ENCODE data around the gene MAGEC1.
"Not testable (repeated sequence)": the region's sequence is repeated elsewhere in the genome, so short reads cannot be mapped to it uniquely, and the experiment has no call there.

MAGEC1 gene, protein sequence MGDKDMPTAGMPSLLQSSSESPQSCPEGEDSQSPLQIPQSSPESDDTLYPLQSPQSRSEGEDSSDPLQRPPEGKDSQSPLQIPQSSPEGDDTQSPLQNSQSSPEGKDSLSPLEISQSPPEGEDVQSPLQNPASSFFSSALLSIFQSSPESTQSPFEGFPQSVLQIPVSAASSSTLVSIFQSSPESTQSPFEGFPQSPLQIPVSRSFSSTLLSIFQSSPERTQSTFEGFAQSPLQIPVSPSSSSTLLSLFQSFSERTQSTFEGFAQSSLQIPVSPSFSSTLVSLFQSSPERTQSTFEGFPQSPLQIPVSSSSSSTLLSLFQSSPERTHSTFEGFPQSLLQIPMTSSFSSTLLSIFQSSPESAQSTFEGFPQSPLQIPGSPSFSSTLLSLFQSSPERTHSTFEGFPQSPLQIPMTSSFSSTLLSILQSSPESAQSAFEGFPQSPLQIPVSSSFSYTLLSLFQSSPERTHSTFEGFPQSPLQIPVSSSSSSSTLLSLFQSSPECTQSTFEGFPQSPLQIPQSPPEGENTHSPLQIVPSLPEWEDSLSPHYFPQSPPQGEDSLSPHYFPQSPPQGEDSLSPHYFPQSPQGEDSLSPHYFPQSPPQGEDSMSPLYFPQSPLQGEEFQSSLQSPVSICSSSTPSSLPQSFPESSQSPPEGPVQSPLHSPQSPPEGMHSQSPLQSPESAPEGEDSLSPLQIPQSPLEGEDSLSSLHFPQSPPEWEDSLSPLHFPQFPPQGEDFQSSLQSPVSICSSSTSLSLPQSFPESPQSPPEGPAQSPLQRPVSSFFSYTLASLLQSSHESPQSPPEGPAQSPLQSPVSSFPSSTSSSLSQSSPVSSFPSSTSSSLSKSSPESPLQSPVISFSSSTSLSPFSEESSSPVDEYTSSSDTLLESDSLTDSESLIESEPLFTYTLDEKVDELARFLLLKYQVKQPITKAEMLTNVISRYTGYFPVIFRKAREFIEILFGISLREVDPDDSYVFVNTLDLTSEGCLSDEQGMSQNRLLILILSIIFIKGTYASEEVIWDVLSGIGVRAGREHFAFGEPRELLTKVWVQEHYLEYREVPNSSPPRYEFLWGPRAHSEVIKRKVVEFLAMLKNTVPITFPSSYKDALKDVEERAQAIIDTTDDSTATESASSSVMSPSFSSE

DNA sequence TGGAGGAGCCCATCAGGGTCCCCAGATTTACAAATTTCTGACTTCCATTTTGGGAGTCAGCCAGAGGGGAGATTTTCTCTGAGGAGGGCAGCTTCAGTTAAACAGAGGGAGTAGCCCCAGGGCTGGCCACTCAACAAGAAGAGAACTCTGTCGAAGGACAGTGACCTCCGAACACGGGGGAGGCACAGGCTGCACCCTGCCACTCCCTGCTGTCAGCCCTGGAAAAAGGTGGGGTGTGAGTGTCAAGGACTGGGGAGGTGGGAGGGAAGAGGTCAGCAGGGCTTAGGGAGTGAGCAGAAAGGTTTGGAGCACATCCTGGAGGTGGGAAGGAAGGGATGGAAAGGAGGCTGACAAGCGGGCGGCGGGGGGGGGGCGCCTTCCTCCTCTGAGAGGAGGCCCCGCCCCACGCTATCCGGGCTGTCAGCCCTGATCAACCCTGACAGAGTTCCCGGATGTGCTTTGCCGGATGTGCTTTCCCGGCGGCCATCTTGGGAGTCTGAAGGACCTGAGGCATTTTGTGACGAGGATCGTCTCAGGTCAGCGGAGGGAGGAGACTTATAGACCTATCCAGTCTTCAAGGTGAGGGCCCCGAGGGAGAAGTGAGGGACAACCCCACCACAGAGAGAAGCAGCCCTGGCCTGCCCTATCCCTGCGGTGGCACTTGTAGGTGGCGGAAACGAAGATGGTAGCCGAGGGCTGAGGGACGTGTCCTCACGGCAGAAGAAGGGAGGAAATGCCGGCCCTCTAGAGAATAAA, at the start of gene MAGEC1:
TSS of gene MAGEC1 (plus strand) at position 495 of the 756 bp plus-strand sequence. CDS start 1,179 bp downstream, outside the sequence.
- Histone ChIP-seq H3K9me3 (ENCODE audit: control insufficient read depth in 2 of 2, low read length in 2 of 2) (no peaks in the 10 kb centered on the region), H3K9ac (ENCODE audit: low read length in 2 of 2) (no peak within 1 kb of the TSS)

DNA sequence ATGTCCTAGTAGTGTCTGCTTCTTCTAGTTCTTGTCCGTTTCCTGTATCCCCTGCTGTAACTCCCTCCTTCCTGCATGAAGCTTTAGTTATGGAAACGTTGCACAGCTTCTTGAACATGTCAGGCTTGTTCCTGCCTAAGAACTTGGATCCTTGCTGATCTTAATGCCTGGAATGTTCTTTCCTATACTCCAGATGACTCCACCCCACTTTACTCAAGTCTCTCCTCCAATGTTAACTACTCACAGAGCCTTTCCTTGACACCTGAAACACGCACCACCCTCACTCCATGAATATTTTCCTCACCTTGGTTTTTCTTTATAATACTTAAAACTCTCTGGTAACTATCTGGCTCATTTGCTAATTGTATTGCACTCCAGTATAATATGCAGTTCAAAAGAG, 46.2 kb upstream of the MAGEC1 start:
- Histone ChIP-seq H3K36me3 (ENCODE audit: control insufficient read depth in 2 of 2, insufficient read depth in 2 of 2, low read length in 2 of 2) (no peaks in the 10 kb centered on the region), H3K9ac (ENCODE audit: low read length in 2 of 2) (no peak overlapping the region), H3K9me3 (ENCODE audit: control insufficient read depth in 2 of 2, low read length in 2 of 2) (no peaks in the 10 kb centered on the region), H3K4me1 (ENCODE audit: control insufficient read depth, insufficient read depth, low read length) (no peaks in the 10 kb centered on the region), H3K4me3 (ENCODE audit: low read length in 2 of 2) (no peak overlapping the region), H3K27me3 (ENCODE audit: control insufficient read depth in 1 of 2, insufficient read depth in 2 of 2, low read length in 2 of 2) (no peaks in the 10 kb centered on the region), H3K27ac (ENCODE audit: low read length) (no peak overlapping the region)

More for the DNA sequence above, at the start of gene MAGEC1:
- H3K4me1 ChIP-seq (ENCODE audit: control insufficient read depth, insufficient read depth, low read length) = no peaks in the 10 kb centered on the region
- no peak within 1 kb of the TSS for H3K4me3 ChIP-seq (ENCODE audit: low read length in 2 of 2)
- no peaks in the 10 kb centered on the region for H3K36me3 ChIP-seq (ENCODE audit: control insufficient read depth in 2 of 2, insufficient read depth in 2 of 2, low read length in 2 of 2)
- peaks cover 0 to 2% of the 10 kb centered on the region in 2 donors for H3K27me3 ChIP-seq (ENCODE audit: control insufficient read depth in 1 of 2, insufficient read depth in 2 of 2, low read length in 2 of 2)
- H3K27ac ChIP-seq (ENCODE audit: low read length) = no peak within 1 kb of the TSS

DNA sequence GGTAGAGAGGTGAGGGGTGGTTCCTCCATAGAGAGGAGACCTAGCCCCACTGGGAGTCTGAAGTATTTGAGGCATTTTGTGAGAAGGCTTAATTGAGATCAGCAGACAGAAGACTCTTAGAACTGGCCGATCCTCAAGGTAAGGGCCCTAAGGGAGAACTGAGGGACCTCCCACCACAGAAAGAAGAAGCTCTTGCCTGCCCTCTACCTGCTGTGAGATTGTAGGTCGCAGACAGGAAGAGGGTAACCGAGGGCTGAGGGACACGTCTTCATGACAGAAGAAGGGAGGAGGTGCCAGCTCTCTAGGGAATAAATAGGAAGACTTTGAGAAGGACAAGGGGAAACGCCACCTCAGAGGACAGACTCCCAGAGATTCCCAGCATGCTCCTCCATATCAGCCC, 24.1 kb upstream of the MAGEC1 start:
- no peaks in the 10 kb centered on the region for H3K36me3 ChIP-seq (ENCODE audit: control insufficient read depth in 2 of 2, insufficient read depth in 2 of 2, low read length in 2 of 2)
- no peaks in the 10 kb centered on the region for H3K4me1 ChIP-seq (ENCODE audit: control insufficient read depth, insufficient read depth, low read length)
- H3K27ac ChIP-seq (ENCODE audit: low read length) = no peak overlapping the region
- no peak overlapping the region for H3K4me3 ChIP-seq (ENCODE audit: low read length in 2 of 2)
- H3K9ac ChIP-seq (ENCODE audit: low read length in 2 of 2) = no peak overlapping the region
- H3K27me3 ChIP-seq (ENCODE audit: control insufficient read depth in 1 of 2, insufficient read depth in 2 of 2, low read length in 2 of 2) = peaks cover 0 to 4% of the 10 kb centered on the region in 2 donors
- no peaks in the 10 kb centered on the region for H3K9me3 ChIP-seq (ENCODE audit: control insufficient read depth in 2 of 2, low read length in 2 of 2)

DNA sequence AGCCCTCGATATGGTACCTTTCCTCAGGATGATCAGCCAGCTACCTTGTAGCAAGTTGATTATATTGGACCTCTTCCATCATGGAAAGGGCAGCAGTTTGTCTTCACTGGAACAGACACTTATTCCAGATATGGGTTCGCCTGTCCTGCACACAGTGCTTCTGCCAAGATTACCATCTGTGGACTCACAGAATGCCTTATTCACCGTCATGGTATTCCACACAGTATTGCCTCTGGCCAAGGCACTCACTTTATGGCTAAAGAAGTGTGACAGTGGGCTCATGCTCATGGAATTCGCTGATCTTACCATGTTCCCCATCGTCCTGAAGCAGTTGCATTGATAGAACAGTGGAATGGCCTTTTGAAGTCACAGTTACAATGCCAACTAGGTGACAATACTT, 14.9 kb upstream of the MAGEC1 start:
- H3K36me3 ChIP-seq (ENCODE audit: control insufficient read depth in 2 of 2, insufficient read depth in 2 of 2, low read length in 2 of 2); H3K27me3 ChIP-seq (ENCODE audit: control insufficient read depth in 1 of 2, insufficient read depth in 2 of 2, low read length in 2 of 2); H3K27ac ChIP-seq (ENCODE audit: low read length); H3K4me1 ChIP-seq (ENCODE audit: control insufficient read depth, insufficient read depth, low read length); H3K9ac ChIP-seq (ENCODE audit: low read length in 2 of 2); H3K4me3 ChIP-seq (ENCODE audit: low read length in 2 of 2); H3K9me3 ChIP-seq (ENCODE audit: control insufficient read depth in 2 of 2, low read length in 2 of 2): not testable (repeated sequence)

DNA sequence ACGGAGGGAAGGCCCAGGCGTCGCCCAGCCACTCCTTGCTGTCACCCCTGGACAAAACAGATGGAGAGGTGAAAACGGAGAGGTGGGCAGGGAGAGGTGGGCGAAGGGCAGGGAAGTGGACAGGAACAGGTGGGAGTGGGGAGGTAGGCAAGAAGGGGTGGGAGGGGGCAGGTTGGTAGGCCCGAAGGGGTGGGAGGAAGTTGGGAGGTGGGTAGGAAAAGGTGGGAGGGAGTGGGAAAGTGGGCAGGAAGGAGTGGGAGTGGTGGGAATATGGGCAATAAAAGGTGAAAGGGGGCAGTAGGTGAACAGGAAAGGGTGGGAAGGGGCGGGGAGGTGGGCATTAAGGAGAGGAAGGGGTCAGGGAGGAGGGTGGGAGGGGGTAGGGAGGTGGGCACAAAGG, 9.0 kb upstream of the MAGEC1 start:
- no peak overlapping the region for H3K4me3 ChIP-seq (ENCODE audit: low read length in 2 of 2)

DNA sequence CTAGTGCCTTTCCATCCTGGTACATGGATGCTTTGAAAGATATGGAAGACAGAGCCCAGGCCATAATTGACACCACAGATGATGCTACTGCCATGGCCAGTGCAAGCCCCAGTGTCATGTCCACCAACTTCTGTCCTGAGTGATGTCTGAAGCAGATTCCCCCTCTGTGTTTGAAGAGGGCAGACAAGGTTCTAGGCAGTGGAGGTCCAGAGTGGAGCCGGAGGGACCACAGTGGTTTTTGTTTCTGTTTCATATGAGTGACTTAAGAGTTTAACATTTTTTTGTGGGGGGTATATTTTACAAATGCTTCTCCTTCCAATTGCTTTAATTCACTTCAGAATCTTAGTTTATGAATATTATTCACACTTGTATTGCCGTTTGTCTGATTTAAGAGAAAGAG, 6.0 kb upstream of the MAGEC1 start:
- Histone ChIP-seq H3K27ac (ENCODE audit: low read length) (no peak overlapping the region), H3K9me3 (ENCODE audit: control insufficient read depth in 2 of 2, low read length in 2 of 2) (no peaks in the 10 kb centered on the region), H3K4me3 (ENCODE audit: low read length in 2 of 2) (no peak overlapping the region), H3K4me1 (ENCODE audit: control insufficient read depth, insufficient read depth, low read length) (no peaks in the 10 kb centered on the region), H3K27me3 (ENCODE audit: control insufficient read depth in 1 of 2, insufficient read depth in 2 of 2, low read length in 2 of 2) (peaks cover 0 to 3% of the 10 kb centered on the region in 2 donors), H3K36me3 (ENCODE audit: control insufficient read depth in 2 of 2, insufficient read depth in 2 of 2, low read length in 2 of 2) (no peaks in the 10 kb centered on the region), H3K9ac (ENCODE audit: low read length in 2 of 2) (no peak overlapping the region)

More for the DNA sequence above, 9.0 kb upstream of the MAGEC1 start:
- Histone ChIP-seq H3K27ac (ENCODE audit: low read length) (no peak overlapping the region), H3K9me3 (ENCODE audit: control insufficient read depth in 2 of 2, low read length in 2 of 2) (no peaks in the 10 kb centered on the region), H3K36me3 (ENCODE audit: control insufficient read depth in 2 of 2, insufficient read depth in 2 of 2, low read length in 2 of 2) (no peaks in the 10 kb centered on the region), H3K9ac (ENCODE audit: low read length in 2 of 2) (no peak overlapping the region), H3K4me1 (ENCODE audit: control insufficient read depth, insufficient read depth, low read length) (no peaks in the 10 kb centered on the region), H3K27me3 (ENCODE audit: control insufficient read depth in 1 of 2, insufficient read depth in 2 of 2, low read length in 2 of 2) (peaks cover 0 to 2% of the 10 kb centered on the region in 2 donors)

DNA sequence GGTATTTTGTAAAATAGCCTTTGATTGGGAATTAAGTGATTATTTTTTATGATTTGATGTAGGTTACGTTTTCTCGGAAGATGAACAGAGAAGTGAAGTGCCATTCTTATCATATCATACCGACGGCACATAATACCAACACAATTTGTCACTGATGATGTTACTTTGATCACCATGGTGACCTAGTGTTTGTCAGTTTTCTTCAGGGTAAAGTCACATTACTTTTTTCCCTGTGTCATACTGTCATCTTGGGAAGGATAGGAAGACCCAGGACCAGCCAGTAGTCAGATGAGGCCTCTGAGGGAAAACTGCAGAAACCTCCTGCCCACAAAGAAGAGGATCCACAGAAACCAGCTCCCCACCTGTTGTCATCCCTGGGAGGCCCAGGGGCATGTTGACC, 1.3 kb upstream of the MAGEC1 start:
- no peak overlapping the region for H3K9ac ChIP-seq (ENCODE audit: low read length in 2 of 2)
- H3K4me1 ChIP-seq (ENCODE audit: control insufficient read depth, insufficient read depth, low read length) = no peaks in the 10 kb centered on the region
- H3K36me3 ChIP-seq (ENCODE audit: control insufficient read depth in 2 of 2, insufficient read depth in 2 of 2, low read length in 2 of 2) = no peaks in the 10 kb centered on the region
- no peak overlapping the region for H3K4me3 ChIP-seq (ENCODE audit: low read length in 2 of 2)
- H3K27ac ChIP-seq (ENCODE audit: low read length) = no peak overlapping the region
- H3K9me3 ChIP-seq (ENCODE audit: control insufficient read depth in 2 of 2, low read length in 2 of 2) = no peaks in the 10 kb centered on the region
- H3K27me3 ChIP-seq (ENCODE audit: control insufficient read depth in 1 of 2, insufficient read depth in 2 of 2, low read length in 2 of 2) = peaks cover 0 to 2% of the 10 kb centered on the region in 2 donors

DNA sequence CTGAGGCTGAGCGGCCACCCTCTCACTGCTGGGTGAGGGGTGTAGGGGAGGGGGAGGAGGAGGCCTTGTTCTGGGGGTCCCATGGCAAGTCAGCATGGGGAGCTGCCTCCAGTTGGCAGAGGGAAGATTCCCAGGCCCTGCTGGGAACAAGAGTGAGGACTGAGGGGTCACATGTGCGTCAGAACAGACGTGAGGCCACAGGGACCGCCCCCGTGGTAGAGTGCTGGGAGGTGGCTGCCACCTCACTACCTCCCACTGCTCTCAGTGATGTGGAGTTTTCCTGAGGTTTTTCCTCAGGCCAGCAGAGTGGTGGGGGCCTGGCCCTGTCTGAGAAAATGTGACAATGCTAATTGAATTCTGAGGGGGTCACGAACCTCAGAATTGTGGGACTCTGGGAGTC, 568 bp downstream of the MAGEC1 start:
- no peak overlapping the region for H3K4me3 ChIP-seq (ENCODE audit: low read length in 2 of 2)
- H3K27me3 ChIP-seq (ENCODE audit: control insufficient read depth in 1 of 2, insufficient read depth in 2 of 2, low read length in 2 of 2) = peaks cover 0 to 2% of the 10 kb centered on the region in 2 donors
- H3K36me3 ChIP-seq (ENCODE audit: control insufficient read depth in 2 of 2, insufficient read depth in 2 of 2, low read length in 2 of 2) = no peaks in the 10 kb centered on the region
- H3K27ac ChIP-seq (ENCODE audit: low read length) = no peak overlapping the region
- H3K9me3 ChIP-seq (ENCODE audit: control insufficient read depth in 2 of 2, low read length in 2 of 2) = no peaks in the 10 kb centered on the region
- no peak overlapping the region for H3K9ac ChIP-seq (ENCODE audit: low read length in 2 of 2)
- H3K4me1 ChIP-seq (ENCODE audit: control insufficient read depth, insufficient read depth, low read length) = no peaks in the 10 kb centered on the region

DNA sequence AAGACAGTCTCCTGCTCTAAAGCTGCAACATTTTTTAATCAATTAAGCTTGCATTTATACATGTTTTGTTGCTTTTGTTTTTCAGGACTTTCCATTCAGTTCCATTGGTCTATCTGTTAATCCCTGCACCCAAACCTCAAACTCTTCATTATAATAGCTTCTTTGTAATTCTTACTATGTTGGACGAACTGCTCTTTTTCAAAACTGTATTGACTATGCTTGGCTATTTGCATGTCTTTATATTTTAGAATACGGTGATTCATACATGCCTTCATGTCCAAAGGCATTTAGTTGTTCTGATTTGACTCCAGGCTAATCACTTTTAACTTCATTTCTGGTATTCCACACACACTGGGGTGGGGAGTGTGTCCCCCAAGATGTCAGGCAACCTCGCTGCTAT, 14.1 kb downstream of the MAGEC1 start:
- H3K9ac ChIP-seq (ENCODE audit: low read length in 2 of 2) = no peak overlapping the region
- no peaks in the 10 kb centered on the region for H3K4me1 ChIP-seq (ENCODE audit: control insufficient read depth, insufficient read depth, low read length)
- H3K9me3 ChIP-seq (ENCODE audit: control insufficient read depth in 2 of 2, low read length in 2 of 2) = no peaks in the 10 kb centered on the region
- H3K4me3 ChIP-seq (ENCODE audit: low read length in 2 of 2) = no peak overlapping the region
- no peaks in the 10 kb centered on the region for H3K27me3 ChIP-seq (ENCODE audit: control insufficient read depth in 1 of 2, insufficient read depth in 2 of 2, low read length in 2 of 2)
- no peaks in the 10 kb centered on the region for H3K36me3 ChIP-seq (ENCODE audit: control insufficient read depth in 2 of 2, insufficient read depth in 2 of 2, low read length in 2 of 2)
- H3K27ac ChIP-seq (ENCODE audit: low read length) = no peak overlapping the region

DNA sequence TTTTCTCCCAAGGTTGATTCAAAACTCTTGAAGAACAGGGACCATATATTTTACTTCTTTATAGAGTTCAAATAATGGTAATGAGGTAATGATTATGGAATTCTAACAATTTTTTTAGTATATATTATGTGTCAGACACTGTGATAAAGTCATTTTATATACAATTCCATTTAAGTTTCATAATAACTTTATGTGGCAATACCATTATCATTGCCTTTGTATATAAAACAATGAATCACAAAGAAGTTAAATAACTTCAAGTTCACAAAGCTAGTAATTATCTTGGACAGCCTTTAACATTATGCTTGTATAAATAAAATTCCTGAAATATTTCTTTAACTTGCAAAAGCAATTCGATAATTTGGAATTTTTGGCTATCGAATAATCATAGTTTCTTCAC, 20.6 kb downstream of the MAGEC1 start:
- no peaks in the 10 kb centered on the region for H3K9me3 ChIP-seq (ENCODE audit: control insufficient read depth in 2 of 2, low read length in 2 of 2)
- H3K27me3 ChIP-seq (ENCODE audit: control insufficient read depth in 1 of 2, insufficient read depth in 2 of 2, low read length in 2 of 2) = no peaks in the 10 kb centered on the region
- H3K4me3 ChIP-seq (ENCODE audit: low read length in 2 of 2) = no peak overlapping the region
- no peaks in the 10 kb centered on the region for H3K36me3 ChIP-seq (ENCODE audit: control insufficient read depth in 2 of 2, insufficient read depth in 2 of 2, low read length in 2 of 2)
- no peak overlapping the region for H3K9ac ChIP-seq (ENCODE audit: low read length in 2 of 2)
- H3K4me1 ChIP-seq (ENCODE audit: control insufficient read depth, insufficient read depth, low read length) = no peaks in the 10 kb centered on the region
- no peak overlapping the region for H3K27ac ChIP-seq (ENCODE audit: low read length)

Data from stomach smooth muscle (tissue), 2 donors.